ENCODE data around the gene APOOL.

Gene APOOL

DNA sequence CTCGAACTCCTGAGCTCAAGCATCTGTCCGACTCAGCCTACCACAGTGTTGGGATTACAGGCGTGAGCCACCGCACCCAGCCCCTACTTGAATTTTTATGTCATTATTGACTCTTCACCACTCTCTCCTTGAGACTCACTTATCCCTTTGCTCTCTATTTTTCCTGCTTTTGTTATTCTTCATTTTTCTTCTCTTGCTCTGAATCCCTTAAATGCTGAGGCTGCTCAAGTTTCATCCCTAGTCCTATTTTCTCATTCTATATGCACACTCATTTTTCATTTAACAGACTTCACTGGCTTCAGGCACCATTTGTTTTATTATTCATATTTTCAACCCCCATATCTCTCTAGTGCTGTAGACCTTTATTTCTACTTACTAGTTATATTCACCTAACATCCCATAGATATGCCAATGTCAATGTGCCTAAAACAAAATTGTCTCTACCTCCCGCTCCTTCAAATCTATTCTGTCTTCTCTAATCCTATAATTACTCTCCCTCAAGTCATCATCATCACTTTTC, 85.7 kb downstream of the APOOL start:
- DNase-seq, result no peak

GRCh38 chrX:85107407-85107806, 103.7 kb downstream of the APOOL start:
- no peak for DNase-seq

DNA sequence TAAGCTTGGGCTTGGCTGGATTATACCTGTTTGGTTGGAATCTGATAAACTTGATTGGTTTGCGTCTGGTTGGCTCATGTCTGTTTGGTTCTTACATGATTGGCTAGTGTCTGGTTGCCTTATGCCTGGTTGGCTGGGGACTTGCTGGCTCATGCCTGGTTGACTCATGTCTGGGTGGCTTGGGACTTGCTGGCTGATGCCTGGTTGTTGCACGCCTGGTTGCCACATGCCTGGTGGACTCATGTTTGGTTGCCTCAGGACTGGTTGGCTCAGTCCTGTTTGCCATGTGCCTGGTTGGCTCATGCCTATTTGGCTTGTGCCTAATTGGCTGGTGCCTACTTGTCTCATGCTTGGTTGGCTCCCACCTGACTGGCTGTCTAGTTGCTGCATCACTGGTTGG, 104.5 kb downstream of the APOOL start:
- no peak for DNase-seq

GRCh38 chrX:85109235-85109634, 105.6 kb downstream of the APOOL start:
- DNase-seq, result no peak

DNA sequence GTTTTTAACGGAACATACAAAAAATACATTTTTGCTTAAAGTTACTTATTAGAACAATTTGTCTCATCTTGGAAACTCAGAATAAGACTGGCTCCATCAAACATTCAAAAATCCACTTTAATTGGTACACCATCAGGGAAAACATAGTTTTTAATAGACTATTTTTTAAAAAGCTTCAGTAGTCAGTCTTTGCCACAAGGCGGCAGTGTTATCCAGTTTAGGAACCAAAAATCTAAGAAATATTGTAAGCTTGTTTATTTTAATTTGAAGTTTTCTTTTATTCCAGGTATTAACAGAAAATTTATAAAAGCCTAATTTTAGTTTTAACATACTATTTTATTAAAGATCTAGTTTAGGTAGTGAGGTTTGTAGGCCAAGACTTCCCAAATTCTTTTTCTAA, 107.7 kb downstream of the APOOL start:
- no peak for DNase-seq

DNA sequence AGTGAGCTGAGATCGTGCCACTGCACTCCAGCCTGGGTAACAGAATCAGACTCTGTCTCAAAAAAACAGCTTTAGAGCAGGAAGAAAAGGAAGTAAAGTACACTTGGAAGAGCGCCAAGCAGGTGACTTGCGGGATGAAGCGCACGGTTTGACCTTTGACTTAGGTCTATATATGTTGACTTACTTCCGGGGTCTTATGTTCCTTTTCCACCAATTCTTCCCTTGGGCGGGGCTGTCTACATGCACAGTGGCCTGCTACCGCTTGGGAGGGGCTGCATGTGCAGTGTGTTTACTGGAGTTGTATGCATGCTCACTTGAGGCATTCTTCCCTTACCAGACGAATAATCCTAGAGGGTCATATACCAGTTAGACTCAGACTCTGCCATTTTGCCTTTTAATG, 108.6 kb downstream of the APOOL start:
- DNase-seq, result no peak

- no peak for DNase-seq
Observed at GRCh38 chrX:85113746-85114145, 110.1 kb downstream of the APOOL start.

GRCh38 chrX:85114171-85114570, 110.5 kb downstream of the APOOL start:
- DNase-seq, result no peak

- DNase-seq, result no peak
Observed at GRCh38 chrX:85114776-85115175, 111.1 kb downstream of the APOOL start.

GRCh38 chrX:85115252-85115651, 111.6 kb downstream of the APOOL start:
- DNase-seq, result no peak

GRCh38 chrX:85136409-85136808, 132.7 kb downstream of the APOOL start:
- no peak for DNase-seq

DNA sequence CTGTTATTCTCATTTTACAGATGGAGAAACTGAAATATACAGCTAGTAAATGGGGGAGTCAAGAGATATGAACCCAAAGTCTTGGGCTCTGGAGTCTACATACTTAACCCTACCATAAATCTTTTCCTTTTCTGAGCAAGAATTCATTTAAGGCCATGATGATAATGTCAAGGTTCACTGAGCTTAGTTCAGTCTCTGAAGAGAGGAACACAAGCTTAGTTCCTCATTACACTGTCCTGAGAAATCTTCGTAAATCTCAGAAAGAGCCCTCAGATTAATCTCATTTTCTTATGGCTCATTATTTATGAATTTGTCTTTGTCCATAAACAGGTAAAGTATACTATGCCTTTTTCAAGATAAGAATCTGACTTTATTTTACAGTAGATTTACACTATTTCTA, 135.7 kb downstream of the APOOL start:
- DNase-seq, result no peak

- no peak for DNase-seq
Observed at GRCh38 chrX:85140964-85141363, 137.3 kb downstream of the APOOL start.
